IMR-90 (cell line): ENCODE data around the gene NPFFR2. TPM values are rescaled to one million over a fixed set of nuclear protein-coding genes. Genes with fewer than 3 reads are reported as not detected.

Experiments used
- ATAC-seq: fragments of 200-7000 bp; cut with Tn5 transposase; 2 replicates; pipeline ENCODE4 v1.9.1; 2020; ENCODE audit warnings: low read depth, mild to moderate bottlenecking, moderate library complexity
- BruUV-seq: library from RNA; stranded (reverse); fragments of 400-500 nt; replicated peaks from 2 replicates; lab custom pipeline; 2021; lab: Mats Ljungman, UMichigan
- CTCF ChIA-PET: fragments of 300-600 bp; formaldehyde crosslinking; extraction: SDS; loops from one replicate; lab custom pipeline; 2021; ENCODE audit warnings: antibody characterized with exemption; lab: Yijun Ruan, JAX
- POLR2A ChIA-PET: fragments of 300-600 bp; sonication (Branson Sonifier 250); formaldehyde crosslinking; loops from one replicate; lab custom pipeline; 2022; ENCODE audit warnings: antibody characterized with exemption; ENCODE audit not compliant: unreplicated experiment; lab: Charles Lee
- DNase-seq: peaks from one replicate; pipeline ENCODE4 v3.0.0; 2013
- H2AFZ ChIP-seq: replicated peaks from 2 replicates; pipeline ENCODE3; 2013; ENCODE audit warnings: low read length, mild to moderate bottlenecking; ENCODE audit not compliant: poor library complexity
- H2AK5ac ChIP-seq: 2 replicates; pipeline ENCODE4 v1.6.1; 2013; ENCODE audit warnings: low read depth, low read length, inconsistent platforms
- H2AK9ac ChIP-seq: replicated peaks from 2 replicates; pipeline ENCODE3; 2013; ENCODE audit warnings: mild to moderate bottlenecking, low read depth, low read length, moderate library complexity; ENCODE audit not compliant: poor library complexity
- H2BK120ac ChIP-seq: 2 replicates; pipeline ENCODE4 v1.6.1; 2013; ENCODE audit warnings: low read depth, low read length, inconsistent platforms
- H2BK15ac ChIP-seq: 3 replicates; pipeline ENCODE4 v1.6.1; 2013; ENCODE audit warnings: low read depth, low read length, inconsistent platforms
- H2BK20ac ChIP-seq: 2 replicates; pipeline ENCODE4 v1.6.1; 2013; ENCODE audit warnings: low read depth, mild to moderate bottlenecking, inconsistent platforms, low read length, moderate library complexity
- H2BK5ac ChIP-seq: 2 replicates; pipeline ENCODE4 v1.6.1; 2013; ENCODE audit warnings: mild to moderate bottlenecking, low read depth, low read length, inconsistent platforms; ENCODE audit not compliant: poor library complexity, severe bottlenecking
- H3K14ac ChIP-seq: replicated peaks from 2 replicates; pipeline ENCODE4 v1.6.1; 2013; ENCODE audit warnings: low read depth, low read length, inconsistent platforms
- H3K18ac ChIP-seq: 2 replicates; pipeline ENCODE4 v1.6.1; 2013; ENCODE audit warnings: low read depth, low read length, control low read depth
- H3K23ac ChIP-seq: 2 replicates; pipeline ENCODE4 v1.6.1; 2013; ENCODE audit warnings: low read depth, low read length, inconsistent platforms
- H3K27ac ChIP-seq: 2 replicates; pipeline ENCODE4 v1.5.1; 2013; ENCODE audit warnings: mild to moderate bottlenecking, control low read depth, low read length; ENCODE audit not compliant: insufficient read depth
- H3K27me3 ChIP-seq: 2 replicates; pipeline ENCODE4 v1.6.1; 2013; ENCODE audit warnings: low read length; ENCODE audit not compliant: control insufficient read depth, insufficient read depth
- H3K36me3 ChIP-seq: 2 replicates; pipeline ENCODE4 v1.6.1; 2013; ENCODE audit warnings: low read length, mixed read lengths; ENCODE audit not compliant: control insufficient read depth, insufficient read depth
- H3K4ac ChIP-seq: 2 replicates; pipeline ENCODE4 v1.6.1; 2013; ENCODE audit warnings: low read depth, low read length, inconsistent platforms
- H3K4me1 ChIP-seq: 2 replicates; pipeline ENCODE4 v1.6.1; 2013; ENCODE audit warnings: low read length, mixed read lengths; ENCODE audit not compliant: control insufficient read depth, insufficient read depth
- H3K4me2 ChIP-seq: 2 replicates; pipeline ENCODE4 v1.6.1; 2013; ENCODE audit warnings: low read depth, mild to moderate bottlenecking, control low read depth, low read length, moderate library complexity
- H3K4me3 ChIP-seq: 2 replicates; pipeline ENCODE4 v1.5.1; 2013; ENCODE audit warnings: low read depth, mild to moderate bottlenecking, control low read depth, low read length, moderate library complexity; ENCODE audit not compliant: insufficient read depth
- H3K56ac ChIP-seq: 2 replicates; pipeline ENCODE4 v1.6.1; 2013; ENCODE audit warnings: low read length, inconsistent platforms; ENCODE audit not compliant: insufficient read depth; ENCODE audit errors: extremely low read depth
- H3K79me1 ChIP-seq, 2 experiments: 2 replicates each; pipeline ENCODE4 v1.6.1; 2013; ENCODE audit warnings: low read length in 2 of 2, inconsistent platforms in 1 of 2, low read depth in 1 of 2
- H3K9ac ChIP-seq: 2 replicates; pipeline ENCODE4 v1.6.1; 2013; ENCODE audit warnings: low read depth, low read length, control low read depth
- H3K9me1 ChIP-seq: 2 replicates; pipeline ENCODE4 v1.6.1; 2013; ENCODE audit warnings: low read length, inconsistent platforms; ENCODE audit not compliant: insufficient read depth
- H3K9me3 ChIP-seq: 2 replicates; pipeline ENCODE4 v1.6.1; 2013; ENCODE audit warnings: low read length; ENCODE audit not compliant: control insufficient read depth, insufficient read depth
- H4K20me1 ChIP-seq: 2 replicates; pipeline ENCODE4 v1.6.1; 2013; ENCODE audit warnings: low read length, inconsistent platforms; ENCODE audit not compliant: insufficient read depth
- H4K5ac ChIP-seq: 2 replicates; pipeline ENCODE4 v1.6.1; 2013; ENCODE audit warnings: mild to moderate bottlenecking, low read depth, low read length, control low read depth
- H4K8ac ChIP-seq, 2 experiments: 2 replicates each; pipeline ENCODE4 v1.6.1; 2013; ENCODE audit warnings: low read depth in 2 of 2, low read length in 2 of 2, control low read depth in 1 of 2, inconsistent platforms in 1 of 2
- H4K91ac ChIP-seq: 2 replicates; pipeline ENCODE4 v1.6.1; 2013; ENCODE audit warnings: low read depth, low read length, inconsistent platforms; ENCODE audit not compliant: insufficient read depth
- BHLHE40 ChIP-seq: fragments of 150-350 bp; IDR thresholded peaks from 2 replicates; pipeline ENCODE4 v1.6.1; 2016; ENCODE audit warnings: mild to moderate bottlenecking, low read depth, low read length
- CEBPB ChIP-seq: IDR thresholded peaks from 2 replicates; pipeline ENCODE4 v1.6.1; 2012; ENCODE audit warnings: low read depth, low read length, improper control_type of control experiment
- CHD1 ChIP-seq: IDR thresholded peaks from 2 replicates; pipeline ENCODE4 v1.6.1; 2012; ENCODE audit warnings: low read depth, low read length, improper control_type of control experiment
- FOS ChIP-seq: fragments of 150-350 bp; IDR thresholded peaks from 2 replicates; pipeline ENCODE4 v1.6.1; 2016; ENCODE audit warnings: low read depth, low read length
- MAFK ChIP-seq: IDR thresholded peaks from 2 replicates; pipeline ENCODE4 v1.6.1; 2012; ENCODE audit warnings: low read depth, low read length, improper control_type of control experiment
- MAZ ChIP-seq: IDR thresholded peaks from 2 replicates; pipeline ENCODE4 v1.6.1; 2012; ENCODE audit warnings: low read depth, mild to moderate bottlenecking, low read length, improper control_type of control experiment, moderate library complexity, borderline replicate concordance
- MXI1 ChIP-seq: IDR thresholded peaks from 2 replicates; pipeline ENCODE4 v1.6.1; 2012; ENCODE audit warnings: low read depth, mild to moderate bottlenecking, low read length, moderate library complexity, borderline replicate concordance
- NFE2L2 ChIP-seq: fragments of 150-350 bp; IDR thresholded peaks from 2 replicates; pipeline ENCODE4 v1.6.1; 2016; ENCODE audit warnings: low read depth, mild to moderate bottlenecking, low read length
- POLR2A ChIP-seq: IDR thresholded peaks from 2 replicates; pipeline ENCODE4 v1.6.1; 2012; ENCODE audit warnings: mild to moderate bottlenecking, low read depth, low read length
- RAD21 ChIP-seq: IDR thresholded peaks from 2 replicates; pipeline ENCODE4 v1.6.1; 2012; ENCODE audit warnings: low read length, improper control_type of control experiment
- RCOR1 ChIP-seq: IDR thresholded peaks from 2 replicates; pipeline ENCODE4 v1.6.1; 2012; ENCODE audit warnings: mild to moderate bottlenecking, low read length, improper control_type of control experiment; ENCODE audit not compliant: insufficient replicate concordance
- RFX5 ChIP-seq: IDR thresholded peaks from 2 replicates; pipeline ENCODE4 v1.8.0; 2012; ENCODE audit warnings: low read depth, mild to moderate bottlenecking, low read length, moderate library complexity
- SMC3 ChIP-seq: fragments of 150-350 bp; IDR thresholded peaks from 2 replicates; pipeline ENCODE4 v1.6.1; 2016; ENCODE audit warnings: low read depth, mild to moderate bottlenecking, antibody characterized with exemption, low read length, moderate library complexity
- USF2 ChIP-seq: fragments of 150-350 bp; IDR thresholded peaks from 2 replicates; pipeline ENCODE4 v1.6.1; 2017; ENCODE audit warnings: mild to moderate bottlenecking, antibody characterized with exemption, low read length, low read depth
- WGBS, 2 experiments: methylation state at CpG; one replicate each; pipeline versions ENCODE4 v1.1.5 to v1.1.7; 2013; ENCODE audit warnings: missing lambda C conversion rate in 2 of 2; ENCODE audit not compliant: insufficient read length in 1 of 2; ENCODE audit errors: extremely low coverage in 2 of 2; 5-methylcytosine and 5-hydroxymethylcytosine counted together
- dilution Hi-C: fragments of 300-500 bp; cut with HindIII; formaldehyde crosslinking; loops from one replicate; pipeline ENCODE4 v1.14.3; 2018; ENCODE audit warnings: low sequenced_read_pairs; ENCODE audit not compliant: unreplicated experiment
- in situ Hi-C: fragments of 300-500 bp; cut with MboI; formaldehyde crosslinking; loops from 3 replicates; pipeline ENCODE4 v1.14.3; 2019; ENCODE audit warnings: low sequenced_read_pairs, inconsistent platforms, mixed read lengths
- intact Hi-C: fragments of 100-400 bp; cut with micrococcal nuclease; formaldehyde crosslinking; loops from 2 replicates; pipeline ENCODE4 v1.10.0; 2022
- polyA plus RNA-seq, 3 experiments: library from polyadenylated mRNA; depleted of rRNA; stranded (reverse); fragments of >200 nt; gene quantifications; 2 replicates each; pipeline ENCODE4 v1.2.3, GENCODE V29; 2012; ENCODE audit warnings: low replicate concordance in 1 of 3
- total RNA-seq: library from RNA; depleted of rRNA; stranded (reverse); fragments of >200 nt; gene quantifications from 2 replicates; pipeline ENCODE4 v1.2.3, GENCODE V29; 2012
- TF ChIP-seq, protein P1 (sequence below): conservative IDR thresholded peaks from 2 replicates; pipeline ENCODE4 v1.5.1; 2012; ENCODE audit warnings: mild to moderate bottlenecking, low read depth, low read length, improper control_type of control experiment
- TF ChIP-seq, protein P2 (sequence below): fragments of 150-350 bp; IDR thresholded peaks from 2 replicates; pipeline ENCODE4 v1.6.1; 2016; ENCODE audit warnings: low read depth, mild to moderate bottlenecking, low read length, moderate library complexity, borderline replicate concordance

NPFFR2 gene
- total and polyA plus RNA-seq, 2 of the 4 experiments (the other 2 are of a cell fraction) = not detected

GRCh38 chr4:72169861-72170260, 138.1 kb downstream of the NPFFR2 start:
- POLR2A ChIA-PET = no interaction called here
- ATAC-seq = no peak
- H2BK20ac ChIP-seq = no peak overlapping the region
- H3K4ac ChIP-seq = no peak overlapping the region
- H3K4me1 ChIP-seq = no peaks in the 10 kb centered on the region
- H4K5ac ChIP-seq = no peak overlapping the region
- H3K27me3 ChIP-seq = no peaks in the 10 kb centered on the region
- no peak overlapping the region for H2AFZ ChIP-seq
- no peak overlapping the region for H3K27ac ChIP-seq
- H2BK5ac ChIP-seq = no peak overlapping the region
- H3K18ac ChIP-seq = no peak overlapping the region
- no peak overlapping the region for H3K4me3 ChIP-seq
- no peaks in the 10 kb centered on the region for H3K9me3 ChIP-seq
- no peak overlapping the region for H3K56ac ChIP-seq
- CTCF ChIA-PET = no interaction called here
- H4K91ac ChIP-seq = no peak overlapping the region
- TF ChIP-seq USF2 = no peak
- TF ChIP-seq FOS = no peak
- TF ChIP-seq CEBPB = no peak
- TF ChIP-seq, protein P1, sequence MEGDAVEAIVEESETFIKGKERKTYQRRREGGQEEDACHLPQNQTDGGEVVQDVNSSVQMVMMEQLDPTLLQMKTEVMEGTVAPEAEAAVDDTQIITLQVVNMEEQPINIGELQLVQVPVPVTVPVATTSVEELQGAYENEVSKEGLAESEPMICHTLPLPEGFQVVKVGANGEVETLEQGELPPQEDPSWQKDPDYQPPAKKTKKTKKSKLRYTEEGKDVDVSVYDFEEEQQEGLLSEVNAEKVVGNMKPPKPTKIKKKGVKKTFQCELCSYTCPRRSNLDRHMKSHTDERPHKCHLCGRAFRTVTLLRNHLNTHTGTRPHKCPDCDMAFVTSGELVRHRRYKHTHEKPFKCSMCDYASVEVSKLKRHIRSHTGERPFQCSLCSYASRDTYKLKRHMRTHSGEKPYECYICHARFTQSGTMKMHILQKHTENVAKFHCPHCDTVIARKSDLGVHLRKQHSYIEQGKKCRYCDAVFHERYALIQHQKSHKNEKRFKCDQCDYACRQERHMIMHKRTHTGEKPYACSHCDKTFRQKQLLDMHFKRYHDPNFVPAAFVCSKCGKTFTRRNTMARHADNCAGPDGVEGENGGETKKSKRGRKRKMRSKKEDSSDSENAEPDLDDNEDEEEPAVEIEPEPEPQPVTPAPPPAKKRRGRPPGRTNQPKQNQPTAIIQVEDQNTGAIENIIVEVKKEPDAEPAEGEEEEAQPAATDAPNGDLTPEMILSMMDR = no peak
- no peak for TF ChIP-seq MXI1
- TF ChIP-seq MAFK = no peak
- TF ChIP-seq RAD21 = no peak
- no peak for TF ChIP-seq POLR2A
- no peak for TF ChIP-seq CHD1
- TF ChIP-seq, protein P2, sequence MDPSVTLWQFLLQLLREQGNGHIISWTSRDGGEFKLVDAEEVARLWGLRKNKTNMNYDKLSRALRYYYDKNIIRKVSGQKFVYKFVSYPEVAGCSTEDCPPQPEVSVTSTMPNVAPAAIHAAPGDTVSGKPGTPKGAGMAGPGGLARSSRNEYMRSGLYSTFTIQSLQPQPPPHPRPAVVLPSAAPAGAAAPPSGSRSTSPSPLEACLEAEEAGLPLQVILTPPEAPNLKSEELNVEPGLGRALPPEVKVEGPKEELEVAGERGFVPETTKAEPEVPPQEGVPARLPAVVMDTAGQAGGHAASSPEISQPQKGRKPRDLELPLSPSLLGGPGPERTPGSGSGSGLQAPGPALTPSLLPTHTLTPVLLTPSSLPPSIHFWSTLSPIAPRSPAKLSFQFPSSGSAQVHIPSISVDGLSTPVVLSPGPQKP = no peak
- no peak for TF ChIP-seq NFE2L2
- no peak for TF ChIP-seq RFX5
- no peak for TF ChIP-seq MAZ
- TF ChIP-seq SMC3 = no peak
- no peak for TF ChIP-seq RCOR1
- no peak for TF ChIP-seq BHLHE40
- H2BK120ac ChIP-seq = no peak overlapping the region
- BruUV-seq = no TSS peak
- no peak overlapping the region for H3K23ac ChIP-seq
- no peak for DNase-seq
- dilution Hi-C loops = no loop called here
- no peaks in the 10 kb centered on the region for H3K79me1 ChIP-seq
- no peaks in the 10 kb centered on the region for H3K9me1 ChIP-seq
- no peak overlapping the region for H4K8ac ChIP-seq
- intact Hi-C loops = no loop called here
- no CpG with 5 or more reads among the region's 3 CpGs for WGBS, 2 experiments
- H3K4me2 ChIP-seq = no peak overlapping the region
- no peak overlapping the region for H2AK9ac ChIP-seq
- H3K36me3 ChIP-seq = no peaks in the 10 kb centered on the region
- H3K14ac ChIP-seq = no peak overlapping the region
- H2BK15ac ChIP-seq = no peak overlapping the region
- H4K20me1 ChIP-seq = no peaks in the 10 kb centered on the region
- H2AK5ac ChIP-seq = no peak overlapping the region
- in situ Hi-C loops = no loop called here
- no peak overlapping the region for H3K9ac ChIP-seq
